ENCODE measurements around the gene LRMDA. TPM values are rescaled to one million over a fixed set of nuclear protein-coding genes. Genes with fewer than 3 reads are reported as not detected.
A peak's percentile ranks its signal among the peaks of the same experiment; 100 is the strongest.

LRMDA gene
- total and polyA plus RNA-seq, 4 donors, result 12.1 to 40.8 (median 21.6) TPM

- DNase-seq, result no peak
- H3K27me3 ChIP-seq (ENCODE audit: control insufficient read depth in 3 of 3, insufficient read depth in 3 of 3, low read length in 2 of 3), result no peaks in the 10 kb centered on the region
- 83 to 99% methylated on average over 4 of the region's 4 CpGs for WGBS, 2 donors
These were observed 290.6 kb downstream of the LRMDA start for GRCh38 chr10:75722020-75722419.

GRCh38 chr10:75722609-75723008 lies 291.2 kb downstream of the LRMDA start:
- H3K27me3 ChIP-seq (ENCODE audit: control insufficient read depth in 3 of 3, insufficient read depth in 3 of 3, low read length in 2 of 3), result no peaks in the 10 kb centered on the region
- ATAC-seq (ENCODE audit: insufficient read depth, low FRiP score), result no peak
- peaks cover 0 to 7% (median 4%) of the 10 kb centered on the region in 5 donors for H3K4me1 ChIP-seq (ENCODE audit: control insufficient read depth in 5 of 5, insufficient read depth in 5 of 5, low read length in 5 of 5)
- whole genome bisulfite sequencing, 2 donors, result 95 to 97% methylated on average over 2 of the region's 2 CpGs
- H3K4me3 ChIP-seq, result no peak overlapping the region
- no peaks in the 10 kb centered on the region for H3K36me3 ChIP-seq (ENCODE audit: control insufficient read depth in 4 of 4, insufficient read depth in 4 of 4, low read length in 4 of 4)
- H3K9me3 ChIP-seq (ENCODE audit: control insufficient read depth in 4 of 4, insufficient read depth in 3 of 4, low read length in 3 of 4), result no peaks in the 10 kb centered on the region
- no peak overlapping the region for H3K9ac ChIP-seq (ENCODE audit: insufficient read depth in 1 of 2, low read length in 2 of 2)
- TF ChIP-seq CTCF (IDR thresholded peaks at IDR 0.05; ENCODE audit: control extremely low read depth, extremely low read depth), result no peak
- DNase-seq, result no peak
- no peak overlapping the region for H3K27ac ChIP-seq (ENCODE audit: low read depth in 1 of 2, low read length in 1 of 2)

More at GRCh38 chr10:75722020-75722419, 290.6 kb downstream of the LRMDA start:
- H3K36me3 ChIP-seq (ENCODE audit: control insufficient read depth in 4 of 4, insufficient read depth in 4 of 4, low read length in 4 of 4), result no peaks in the 10 kb centered on the region
- peaks cover 0 to 5% (median 3%) of the 10 kb centered on the region in 5 donors for H3K4me1 ChIP-seq (ENCODE audit: control insufficient read depth in 5 of 5, insufficient read depth in 5 of 5, low read length in 5 of 5)
- H3K4me3 ChIP-seq, result no peak overlapping the region
- no peak overlapping the region for H3K9ac ChIP-seq (ENCODE audit: insufficient read depth in 1 of 2, low read length in 2 of 2)
- no peak for TF ChIP-seq CTCF (IDR thresholded peaks at IDR 0.05; ENCODE audit: control extremely low read depth, extremely low read depth)
- H3K9me3 ChIP-seq (ENCODE audit: control insufficient read depth in 4 of 4, insufficient read depth in 3 of 4, low read length in 3 of 4), result no peaks in the 10 kb centered on the region
- no peak overlapping the region for H3K27ac ChIP-seq (ENCODE audit: low read depth in 1 of 2, low read length in 1 of 2)
- no peak for ATAC-seq (ENCODE audit: insufficient read depth, low FRiP score)

GRCh38 chr10:75723319-75723980 lies 292.0 kb downstream of the LRMDA start:
- ATAC-seq (ENCODE audit: insufficient read depth, low FRiP score) (no peak), DNase-seq (peak in 2 of 3 donors; percentile 47 to 59)
- TF ChIP-seq CTCF (IDR thresholded peaks at IDR 0.05; ENCODE audit: control extremely low read depth, extremely low read depth), result no peak
- Histone ChIP-seq H3K4me3 (no peak overlapping the region), H3K36me3 (ENCODE audit: control insufficient read depth in 4 of 4, insufficient read depth in 4 of 4, low read length in 4 of 4) (no peaks in the 10 kb centered on the region), H3K27me3 (ENCODE audit: control insufficient read depth in 3 of 3, insufficient read depth in 3 of 3, low read length in 2 of 3) (no peaks in the 10 kb centered on the region), H3K4me1 (ENCODE audit: control insufficient read depth in 5 of 5, insufficient read depth in 5 of 5, low read length in 5 of 5) (peaks cover 0 to 7% (median under 1%) of the 10 kb centered on the region in 5 donors), H3K9me3 (ENCODE audit: control insufficient read depth in 4 of 4, insufficient read depth in 3 of 4, low read length in 3 of 4) (no peaks in the 10 kb centered on the region), H3K9ac (ENCODE audit: insufficient read depth in 1 of 2, low read length in 2 of 2) (no peak overlapping the region), H3K27ac (ENCODE audit: low read depth in 1 of 2, low read length in 1 of 2) (no peak overlapping the region)
- WGBS, 2 donors, result 66 to 74% methylated on average over 9 of the region's 9 CpGs

Measured in lung (tissue), 12 donors.